ENCODE data around the gene RIMBP2.

RIMBP2 gene

GRCh38 chr12:130537051-130537450, 179.0 kb downstream of the RIMBP2 start:
- no peaks in the 10 kb centered on the region for H3K9me3 ChIP-seq (ENCODE audit: control insufficient read depth, low read length)
- H3K4me3 ChIP-seq (ENCODE audit: insufficient read depth, low read depth, low read length) = no peak overlapping the region
- 95 to 96% methylated on average over 6 of the region's 6 CpGs for WGBS, 2 experiments
- H3K27me3 ChIP-seq (ENCODE audit: control insufficient read depth, insufficient read depth, low read length, poor library complexity, severe bottlenecking) = no peaks in the 10 kb centered on the region
- H3K36me3 ChIP-seq (ENCODE audit: control insufficient read depth, insufficient read depth, low read length) = no peaks in the 10 kb centered on the region
- H3K27ac ChIP-seq (ENCODE audit: insufficient read depth, low read depth, low read length, poor library complexity, severe bottlenecking) = no peak overlapping the region
- no peaks in the 10 kb centered on the region for H3K4me1 ChIP-seq (ENCODE audit: control insufficient read depth, insufficient read depth, low read length)

- no peaks in the 10 kb centered on the region for H3K27me3 ChIP-seq (ENCODE audit: control insufficient read depth, insufficient read depth, low read length, poor library complexity, severe bottlenecking)
- H3K4me3 ChIP-seq (ENCODE audit: insufficient read depth, low read depth, low read length) = no peak overlapping the region
- H3K36me3 ChIP-seq (ENCODE audit: control insufficient read depth, insufficient read depth, low read length) = no peaks in the 10 kb centered on the region
- H3K9me3 ChIP-seq (ENCODE audit: control insufficient read depth, low read length) = no peaks in the 10 kb centered on the region
- H3K4me1 ChIP-seq (ENCODE audit: control insufficient read depth, insufficient read depth, low read length) = no peaks in the 10 kb centered on the region
- no peak overlapping the region for H3K27ac ChIP-seq (ENCODE audit: insufficient read depth, low read depth, low read length, poor library complexity, severe bottlenecking)
Observed at GRCh38 chr12:130530429-130530828, 185.7 kb downstream of the RIMBP2 start.

- H3K27me3 ChIP-seq (ENCODE audit: control insufficient read depth, insufficient read depth, low read length, poor library complexity, severe bottlenecking) = no peaks in the 10 kb centered on the region
- H3K4me1 ChIP-seq (ENCODE audit: control insufficient read depth, insufficient read depth, low read length) = no peaks in the 10 kb centered on the region
- no peaks in the 10 kb centered on the region for H3K36me3 ChIP-seq (ENCODE audit: control insufficient read depth, insufficient read depth, low read length)
- 91 to 93% methylated on average over 4 of the region's 4 CpGs for WGBS, 2 experiments
- no peak overlapping the region for H3K27ac ChIP-seq (ENCODE audit: insufficient read depth, low read depth, low read length, poor library complexity, severe bottlenecking)
- H3K4me3 ChIP-seq (ENCODE audit: insufficient read depth, low read depth, low read length) = no peak overlapping the region
- H3K9me3 ChIP-seq (ENCODE audit: control insufficient read depth, low read length) = no peaks in the 10 kb centered on the region
Observed at GRCh38 chr12:130529781-130530180, 186.3 kb downstream of the RIMBP2 start.

GRCh38 chr12:130527239-130527638, 188.9 kb downstream of the RIMBP2 start:
- no peaks in the 10 kb centered on the region for H3K36me3 ChIP-seq (ENCODE audit: control insufficient read depth, insufficient read depth, low read length)
- WGBS, 2 experiments = 35 to 42% methylated on average over 2 of the region's 2 CpGs
- H3K9me3 ChIP-seq (ENCODE audit: control insufficient read depth, low read length) = no peaks in the 10 kb centered on the region

GRCh38 chr12:130526813-130527212, 189.3 kb downstream of the RIMBP2 start:
- H3K27ac ChIP-seq (ENCODE audit: insufficient read depth, low read depth, low read length, poor library complexity, severe bottlenecking) = no peak overlapping the region
- no peaks in the 10 kb centered on the region for H3K27me3 ChIP-seq (ENCODE audit: control insufficient read depth, insufficient read depth, low read length, poor library complexity, severe bottlenecking)
- no peaks in the 10 kb centered on the region for H3K9me3 ChIP-seq (ENCODE audit: control insufficient read depth, low read length)
- no peaks in the 10 kb centered on the region for H3K36me3 ChIP-seq (ENCODE audit: control insufficient read depth, insufficient read depth, low read length)
- WGBS, 2 experiments = 15 to 21% methylated on average over 6 of the region's 6 CpGs
- no peaks in the 10 kb centered on the region for H3K4me1 ChIP-seq (ENCODE audit: control insufficient read depth, insufficient read depth, low read length)
- no peak overlapping the region for H3K4me3 ChIP-seq (ENCODE audit: insufficient read depth, low read depth, low read length)

More at GRCh38 chr12:130527239-130527638, 188.9 kb downstream of the RIMBP2 start:
- no peak overlapping the region for H3K4me3 ChIP-seq (ENCODE audit: insufficient read depth, low read depth, low read length)
- H3K27me3 ChIP-seq (ENCODE audit: control insufficient read depth, insufficient read depth, low read length, poor library complexity, severe bottlenecking) = no peaks in the 10 kb centered on the region
- no peaks in the 10 kb centered on the region for H3K4me1 ChIP-seq (ENCODE audit: control insufficient read depth, insufficient read depth, low read length)
- H3K27ac ChIP-seq (ENCODE audit: insufficient read depth, low read depth, low read length, poor library complexity, severe bottlenecking) = no peak overlapping the region

GRCh38 chr12:130525384-130526172, 190.5 kb downstream of the RIMBP2 start:
- no peak overlapping the region for H3K4me3 ChIP-seq (ENCODE audit: insufficient read depth, low read depth, low read length)
- H3K36me3 ChIP-seq (ENCODE audit: control insufficient read depth, insufficient read depth, low read length) = no peaks in the 10 kb centered on the region
- WGBS, 2 experiments = 91 to 92% methylated on average over 10 of the region's 10 CpGs
- H3K27ac ChIP-seq (ENCODE audit: insufficient read depth, low read depth, low read length, poor library complexity, severe bottlenecking) = no peak overlapping the region
- H3K4me1 ChIP-seq (ENCODE audit: control insufficient read depth, insufficient read depth, low read length) = no peaks in the 10 kb centered on the region
- no peaks in the 10 kb centered on the region for H3K9me3 ChIP-seq (ENCODE audit: control insufficient read depth, low read length)
- no peaks in the 10 kb centered on the region for H3K27me3 ChIP-seq (ENCODE audit: control insufficient read depth, insufficient read depth, low read length, poor library complexity, severe bottlenecking)

- Histone ChIP-seq H3K27ac (ENCODE audit: insufficient read depth, low read depth, low read length, poor library complexity, severe bottlenecking) (no peak overlapping the region), H3K27me3 (ENCODE audit: control insufficient read depth, insufficient read depth, low read length, poor library complexity, severe bottlenecking) (no peaks in the 10 kb centered on the region), H3K4me3 (ENCODE audit: insufficient read depth, low read depth, low read length) (no peak overlapping the region), H3K36me3 (ENCODE audit: control insufficient read depth, insufficient read depth, low read length) (no peaks in the 10 kb centered on the region), H3K4me1 (ENCODE audit: control insufficient read depth, insufficient read depth, low read length) (no peaks in the 10 kb centered on the region), H3K9me3 (ENCODE audit: control insufficient read depth, low read length) (no peaks in the 10 kb centered on the region)
- 89% methylated on average over 8 of the region's 8 CpGs for WGBS, 2 experiments
Observed at GRCh38 chr12:130524759-130525158, 191.3 kb downstream of the RIMBP2 start.

- no peaks in the 10 kb centered on the region for H3K36me3 ChIP-seq (ENCODE audit: control insufficient read depth, insufficient read depth, low read length)
- WGBS, 2 experiments = 85 to 87% methylated on average over 9 of the region's 9 CpGs
- H3K9me3 ChIP-seq (ENCODE audit: control insufficient read depth, low read length) = no peaks in the 10 kb centered on the region
- H3K4me3 ChIP-seq (ENCODE audit: insufficient read depth, low read depth, low read length) = no peak overlapping the region
- H3K4me1 ChIP-seq (ENCODE audit: control insufficient read depth, insufficient read depth, low read length) = no peaks in the 10 kb centered on the region
- H3K27me3 ChIP-seq (ENCODE audit: control insufficient read depth, insufficient read depth, low read length, poor library complexity, severe bottlenecking) = no peaks in the 10 kb centered on the region
- no peak overlapping the region for H3K27ac ChIP-seq (ENCODE audit: insufficient read depth, low read depth, low read length, poor library complexity, severe bottlenecking)
Observed at GRCh38 chr12:130523863-130524614, 192.1 kb downstream of the RIMBP2 start.

GRCh38 chr12:130523208-130523607, 192.9 kb downstream of the RIMBP2 start:
- H3K27ac ChIP-seq (ENCODE audit: insufficient read depth, low read depth, low read length, poor library complexity, severe bottlenecking) = no peak overlapping the region
- H3K9me3 ChIP-seq (ENCODE audit: control insufficient read depth, low read length) = no peaks in the 10 kb centered on the region
- WGBS, 2 experiments = 92 to 93% methylated on average over 9 of the region's 9 CpGs
- no peaks in the 10 kb centered on the region for H3K36me3 ChIP-seq (ENCODE audit: control insufficient read depth, insufficient read depth, low read length)
- no peak overlapping the region for H3K4me3 ChIP-seq (ENCODE audit: insufficient read depth, low read depth, low read length)
- H3K4me1 ChIP-seq (ENCODE audit: control insufficient read depth, insufficient read depth, low read length) = no peaks in the 10 kb centered on the region
- no peaks in the 10 kb centered on the region for H3K27me3 ChIP-seq (ENCODE audit: control insufficient read depth, insufficient read depth, low read length, poor library complexity, severe bottlenecking)

- no peaks in the 10 kb centered on the region for H3K27me3 ChIP-seq (ENCODE audit: control insufficient read depth, insufficient read depth, low read length, poor library complexity, severe bottlenecking)
- no peaks in the 10 kb centered on the region for H3K9me3 ChIP-seq (ENCODE audit: control insufficient read depth, low read length)
- no peaks in the 10 kb centered on the region for H3K36me3 ChIP-seq (ENCODE audit: control insufficient read depth, insufficient read depth, low read length)
- no peak overlapping the region for H3K4me3 ChIP-seq (ENCODE audit: insufficient read depth, low read depth, low read length)
- no peak overlapping the region for H3K27ac ChIP-seq (ENCODE audit: insufficient read depth, low read depth, low read length, poor library complexity, severe bottlenecking)
- no peaks in the 10 kb centered on the region for H3K4me1 ChIP-seq (ENCODE audit: control insufficient read depth, insufficient read depth, low read length)
- 91 to 92% methylated on average over 17 of the region's 17 CpGs for WGBS, 2 experiments
Observed at GRCh38 chr12:130522244-130522834, 193.8 kb downstream of the RIMBP2 start.

All from ectodermal cell (in vitro differentiated cells).